ENCODE results near the gene HECW1. TPM values are rescaled to one million over a fixed set of nuclear protein-coding genes. Genes with fewer than 3 reads are reported as not detected.
A peak's percentile ranks its signal among the peaks of the same experiment; 100 is the strongest.

The HECW1 gene
- total and polyA plus RNA-seq, 2 of the 13 experiments (the other 11 are each of a cell fraction or from before 2014, with no cell fraction given) = not detected

GRCh38 chr7:43501870-43502269 is 389.4 kb downstream of the HECW1 start (continued):
- no peak for TF ChIP-seq ZBTB26 (CRISPR knock-in tag; IDR thresholded peaks at IDR 0.05; ENCODE audit: borderline replicate concordance)
- TF ChIP-seq RCOR2 (CRISPR knock-in tag; IDR thresholded peaks at IDR 0.05) = peak; percentile 54; the same call in 1 of the 2 replicates
- no peak for TF ChIP-seq KDM3A (CRISPR knock-in tag; IDR thresholded peaks at IDR 0.05; ENCODE audit: low read depth)
- peak; percentile 60; the same call in 1 of the 2 replicates for TF ChIP-seq FOXK1 (CRISPR knock-in tag; IDR thresholded peaks at IDR 0.05; ENCODE audit: borderline replicate concordance, low read depth)
- peak; percentile 28; the same call in 1 of the 2 replicates for TF ChIP-seq ARNT2 (CRISPR knock-in tag; IDR thresholded peaks at IDR 0.05; ENCODE audit: low read depth)
- TF ChIP-seq ZNF235 (CRISPR knock-in tag; IDR thresholded peaks at IDR 0.05; ENCODE audit: borderline replicate concordance) = no peak
- no peak for TF ChIP-seq ATF3 (CRISPR knock-in tag; IDR thresholded peaks at IDR 0.05)
- peak; percentile 76 for TF ChIP-seq SIX4 (CRISPR knock-in tag; IDR thresholded peaks at IDR 0.05)
- TF ChIP-seq SOX5 (CRISPR knock-in tag; IDR thresholded peaks at IDR 0.05; ENCODE audit: borderline replicate concordance) = peak; percentile 97
- TF ChIP-seq SIX1 (CRISPR knock-in tag; IDR thresholded peaks at IDR 0.05; ENCODE audit: borderline replicate concordance) = peak; percentile 67; the same call in 1 of the 2 replicates
- no peak for TF ChIP-seq ZNF382 (CRISPR knock-in tag; IDR thresholded peaks at IDR 0.05; ENCODE audit: borderline replicate concordance)
- TF ChIP-seq HNRNPL (IDR thresholded peaks at IDR 0.05; ENCODE audit: low read depth, low read length) = no peak
- TF ChIP-seq ZNF510 (CRISPR knock-in tag; IDR thresholded peaks at IDR 0.05; ENCODE audit: low read depth) = no peak
- TF ChIP-seq ZNF879 (CRISPR knock-in tag; IDR thresholded peaks at IDR 0.05) = no peak
- no peak for TF ChIP-seq ETS1 (CRISPR knock-in tag; IDR thresholded peaks at IDR 0.05)
- peak; percentile 39; the same call in 1 of the 2 replicates for TF ChIP-seq HNF1B (CRISPR knock-in tag; IDR thresholded peaks at IDR 0.05)
- TF ChIP-seq ZNF749 (CRISPR knock-in tag; IDR thresholded peaks at IDR 0.05; ENCODE audit: borderline replicate concordance) = no peak
- no peak for TF ChIP-seq NR2C2 (CRISPR knock-in tag; IDR thresholded peaks at IDR 0.05; ENCODE audit: borderline replicate concordance)
- no peak for TF ChIP-seq ZNF75D (CRISPR knock-in tag; IDR thresholded peaks at IDR 0.05; ENCODE audit: borderline replicate concordance)
- TF ChIP-seq HHEX (CRISPR knock-in tag; IDR thresholded peaks at IDR 0.05) = no peak
- TF ChIP-seq MATR3 (CRISPR knock-in tag; IDR thresholded peaks at IDR 0.05) = no peak
- no peak for TF ChIP-seq FUBP1 (CRISPR knock-in tag; IDR thresholded peaks at IDR 0.05; ENCODE audit: borderline replicate concordance)
- peak; percentile 47 for TF ChIP-seq ZMYM4 (CRISPR knock-in tag; IDR thresholded peaks at IDR 0.05)
- peak; percentile 35; the same call in 1 of the 2 replicates for TF ChIP-seq HDAC1 (CRISPR knock-in tag; IDR thresholded peaks at IDR 0.05)
- peak; percentile 43 for TF ChIP-seq PHF5A (CRISPR knock-in tag; IDR thresholded peaks at IDR 0.05; ENCODE audit: low read depth, unreplicated experiment)
- peak; percentile 81 for TF ChIP-seq CEBPG (CRISPR knock-in tag; IDR thresholded peaks at IDR 0.05)
- TF ChIP-seq ETV5 (CRISPR knock-in tag; IDR thresholded peaks at IDR 0.05; ENCODE audit: borderline replicate concordance) = peak; percentile 88

Data from HepG2 (cell line).